Stimulated activated CD4-positive, alpha-beta T cell treated with anti-CD3 and anti-CD28 coated beads, Interleukin-15, amount 100 ng/mL, for 48 hours (primary cell): Measurements from ENCODE around the gene RPS27A.
"Not testable (repeated sequence)": the region's sequence is repeated elsewhere in the genome, so short reads cannot be mapped to it uniquely, and the experiment has no call there.

Experiments
- DNase-seq, 2 donors: peaks; one replicate each; pipeline ENCODE4 v3.0.0-alpha.2; 2020; ENCODE audit warnings: low read depth in 2 of 2

RPS27A gene

DNA sequence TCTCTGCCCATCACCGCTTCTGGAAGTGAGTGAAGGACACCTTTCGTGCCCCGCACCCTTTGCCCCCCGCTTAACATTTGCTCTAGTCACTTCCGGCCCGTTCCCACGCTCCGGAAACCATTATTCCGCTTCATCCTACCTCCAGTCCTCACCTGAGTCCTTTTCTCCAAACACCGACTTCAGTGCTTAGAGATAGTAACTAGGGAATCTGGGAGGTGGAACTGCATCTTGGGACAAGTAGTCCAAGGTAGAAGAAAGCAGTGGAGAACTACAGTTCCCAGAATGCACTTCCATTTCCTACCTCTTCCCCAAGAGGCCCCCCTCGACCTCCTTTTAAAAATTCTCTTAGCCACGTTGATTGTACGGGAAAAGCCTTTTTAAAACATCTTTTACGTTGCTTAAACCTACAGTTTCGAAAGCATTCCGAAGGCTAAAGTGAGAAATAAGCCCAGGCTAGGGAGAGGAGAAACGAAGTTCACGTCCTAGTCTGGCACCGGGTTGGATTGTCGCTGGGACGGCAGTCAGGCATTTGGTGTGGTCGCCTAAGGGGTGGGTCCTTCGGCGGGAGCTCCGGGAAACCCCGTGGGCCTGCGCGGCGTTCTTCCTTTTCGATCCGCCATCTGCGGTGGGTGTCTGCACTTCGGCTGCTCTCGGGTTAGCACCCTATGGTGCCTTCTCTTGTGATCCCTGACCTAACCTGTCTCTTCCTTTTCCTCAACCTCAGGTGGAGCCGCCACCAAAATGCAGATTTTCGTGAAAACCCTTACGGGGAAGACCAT is at the start of gene RPS27A, which contains the start of gene CLHC1:
TSS of gene RPS27A (plus strand) at position 605 of the 779 bp plus-strand sequence. CDS start at position 742, 137 bp downstream.
TSS of gene CLHC1 (minus strand) at position 210 of the 779 bp plus-strand sequence. CDS start 9,882 bp downstream, outside the sequence.
- peak; percentile 78 to 92 for DNase-seq

GRCh38 chr2:55186837-55187236 is 45.7 kb upstream of the RPS27A start:
- DNase-seq, result not testable (repeated sequence)

DNA sequence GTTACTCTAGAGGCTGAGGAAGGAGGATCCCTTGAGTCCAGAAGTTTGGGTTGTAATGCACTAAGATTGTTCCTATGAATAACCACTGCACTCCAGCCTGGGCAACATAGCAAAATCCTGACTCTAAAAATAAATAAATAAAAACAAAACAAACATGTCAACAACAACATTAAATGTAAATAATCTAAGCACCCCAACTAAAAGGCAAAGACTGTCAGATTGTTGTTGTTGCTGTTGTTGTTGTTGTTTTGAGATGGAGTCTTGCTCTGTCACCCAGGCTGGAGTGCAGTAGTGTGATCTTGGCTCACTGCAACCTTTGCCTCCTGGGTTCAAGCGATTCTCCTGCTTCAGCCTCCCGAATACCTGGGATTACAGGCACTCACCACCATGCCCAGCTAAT is 40.6 kb upstream of the RPS27A start:
- DNase-seq, result not testable (repeated sequence)

DNA sequence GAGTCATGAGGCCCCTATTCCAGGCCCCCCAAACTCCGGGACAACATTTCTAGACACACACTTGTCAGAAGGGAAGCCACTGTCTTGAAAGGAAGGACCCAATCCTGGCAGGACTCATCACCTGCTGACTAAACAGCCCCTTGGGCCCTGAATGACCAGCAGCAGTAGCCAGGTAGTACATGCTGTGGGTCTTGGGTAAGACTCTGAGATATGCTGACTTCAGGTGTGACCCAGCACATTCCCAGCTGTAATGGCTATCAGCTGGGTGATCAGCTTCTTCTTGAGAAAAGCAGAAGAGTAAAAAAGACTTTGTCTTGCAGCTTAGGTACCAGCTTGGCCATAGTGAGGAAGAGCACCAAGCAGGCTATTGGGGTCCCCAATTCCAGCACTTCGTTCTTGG is 36.0 kb upstream of the RPS27A start:
- no peak for DNase-seq

- DNase-seq, result no peak
Observed at GRCh38 chr2:55200416-55200815, 32.1 kb upstream of the RPS27A start.

- no peak for DNase-seq
Observed at GRCh38 chr2:55204536-55204935, 28.0 kb upstream of the RPS27A start.

DNA sequence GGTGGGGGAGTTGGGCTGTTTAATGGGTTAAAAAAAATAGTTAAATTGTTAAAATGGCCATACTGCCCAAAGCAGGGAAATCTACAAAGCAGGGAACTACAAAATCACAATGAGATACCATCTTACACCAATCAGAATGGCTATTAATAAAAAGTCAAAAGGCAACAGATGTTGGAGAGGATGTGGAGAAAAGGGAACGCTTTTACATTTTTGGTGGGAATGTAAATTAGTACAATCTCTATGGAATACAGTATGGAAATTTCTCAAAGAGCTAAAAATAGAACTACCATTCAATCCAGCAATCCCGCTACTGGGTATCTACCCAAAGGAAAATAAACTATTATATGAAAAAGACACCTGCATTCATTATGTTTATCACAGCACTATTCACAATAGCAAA is 27.5 kb upstream of the RPS27A start:
- DNase-seq, result no peak

- no peak for DNase-seq
Observed at GRCh38 chr2:55213822-55214221, 18.7 kb upstream of the RPS27A start.

DNA sequence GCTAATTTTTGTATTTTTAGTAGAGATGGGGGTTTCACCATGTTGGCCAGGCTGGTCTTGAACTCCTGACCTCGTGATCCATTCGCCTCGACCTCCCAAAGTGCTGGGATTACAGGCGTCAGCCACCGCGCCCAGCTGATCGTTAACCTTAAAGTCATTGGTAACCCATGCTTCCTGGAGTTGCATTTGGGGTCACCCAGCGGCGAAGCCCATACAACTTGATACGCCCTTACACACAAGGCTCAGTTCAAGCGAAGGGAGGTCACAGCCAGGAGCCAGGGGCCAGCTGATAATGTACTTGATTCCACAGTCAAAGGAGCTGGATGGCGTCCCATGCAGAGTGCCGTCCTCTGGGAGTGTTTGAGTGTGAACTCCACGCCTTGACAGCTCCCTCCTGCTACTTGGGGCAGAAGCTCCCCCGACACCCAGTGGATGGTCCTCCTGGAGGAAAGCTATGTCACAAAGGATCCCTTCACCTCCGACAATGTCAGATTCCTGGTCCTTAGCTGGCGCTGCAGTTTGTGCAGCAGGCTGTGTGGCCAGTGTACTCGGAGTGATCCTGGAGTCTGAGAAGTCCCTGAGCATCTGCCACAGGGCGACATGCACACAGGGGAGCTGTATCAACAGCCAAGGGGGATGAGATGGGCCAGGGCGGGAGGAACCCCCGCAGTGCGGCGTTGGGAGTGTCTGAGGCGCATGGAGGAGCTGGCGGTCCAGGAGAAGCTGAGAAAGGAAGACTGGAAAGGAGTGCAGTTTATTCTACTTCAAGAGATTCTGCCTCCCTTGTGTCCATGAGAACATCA is 8.3 kb upstream of the RPS27A start:
- DNase-seq, result no peak

- DNase-seq, result no peak
Observed at GRCh38 chr2:55224761-55225261, 7.7 kb upstream of the RPS27A start.

DNA sequence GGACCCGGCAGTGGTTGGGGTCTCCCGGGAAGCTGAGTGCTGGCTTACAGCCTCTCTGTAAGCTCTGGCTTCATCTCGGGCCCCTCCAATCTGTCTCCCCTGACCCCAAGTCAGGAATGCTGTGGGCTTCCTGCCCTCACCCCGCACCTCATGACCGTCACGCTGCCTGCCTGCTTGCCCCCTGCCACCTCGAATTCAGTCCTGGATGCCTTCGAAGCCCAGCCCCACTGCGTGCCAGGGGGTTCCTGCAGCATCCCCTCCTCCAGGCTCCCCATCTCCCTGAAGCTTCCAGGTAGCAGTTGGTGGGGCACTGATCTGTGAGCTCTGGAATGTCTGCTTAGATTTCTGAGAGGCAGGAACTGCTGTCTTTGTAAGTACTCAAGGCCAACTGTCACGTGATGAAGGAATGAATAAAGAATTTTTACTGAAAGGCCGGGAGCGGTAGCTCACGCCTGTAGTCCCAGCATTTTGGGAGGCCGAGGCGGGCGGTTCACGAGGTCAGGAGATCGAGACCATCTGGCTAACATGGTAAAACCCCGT is 6.9 kb upstream of the RPS27A start:
- DNase-seq, result no peak

GRCh38 chr2:55227437-55228225 is 4.9 kb upstream of the RPS27A start:
- not testable (repeated sequence) for DNase-seq

- DNase-seq, result no peak
Observed at GRCh38 chr2:55228226-55228563, 4.3 kb upstream of the RPS27A start.

GRCh38 chr2:55229221-55229620 is 3.3 kb upstream of the RPS27A start:
- no peak for DNase-seq

GRCh38 chr2:55230551-55230950 is 1.9 kb upstream of the RPS27A start:
- no peak for DNase-seq

DNA sequence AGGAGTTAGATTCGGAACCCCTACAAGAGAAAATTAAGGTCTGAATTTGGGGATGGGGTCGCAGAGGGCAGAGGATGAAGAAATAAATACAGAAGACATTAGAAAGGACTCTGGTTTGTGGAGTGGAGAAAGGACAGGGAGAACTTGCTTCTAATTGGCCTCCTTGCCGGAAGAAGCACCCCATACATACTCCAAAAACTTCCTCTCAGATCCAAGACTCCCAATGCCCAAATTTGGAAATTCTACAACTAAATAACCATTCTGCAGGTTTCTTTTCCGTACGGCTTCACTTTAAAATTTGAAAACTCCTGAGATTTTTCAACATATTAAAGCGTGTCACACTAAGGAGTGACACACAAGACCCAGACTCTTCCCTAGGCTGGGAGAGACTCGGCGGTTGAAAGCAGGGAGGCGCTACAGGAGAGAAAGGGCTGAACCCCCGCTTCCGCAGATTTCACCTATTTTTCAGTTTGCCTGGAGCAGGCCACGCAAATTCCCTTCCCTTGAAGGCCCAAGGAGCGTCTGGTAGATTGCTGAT is 873 bp upstream of the RPS27A start:
- DNase-seq, result no peak

GRCh38 chr2:55232863-55233657 is 572 bp downstream of the RPS27A start:
- no peak for DNase-seq

GRCh38 chr2:55233658-55233940 is 1.1 kb downstream of the RPS27A start:
- no peak for DNase-seq

DNA sequence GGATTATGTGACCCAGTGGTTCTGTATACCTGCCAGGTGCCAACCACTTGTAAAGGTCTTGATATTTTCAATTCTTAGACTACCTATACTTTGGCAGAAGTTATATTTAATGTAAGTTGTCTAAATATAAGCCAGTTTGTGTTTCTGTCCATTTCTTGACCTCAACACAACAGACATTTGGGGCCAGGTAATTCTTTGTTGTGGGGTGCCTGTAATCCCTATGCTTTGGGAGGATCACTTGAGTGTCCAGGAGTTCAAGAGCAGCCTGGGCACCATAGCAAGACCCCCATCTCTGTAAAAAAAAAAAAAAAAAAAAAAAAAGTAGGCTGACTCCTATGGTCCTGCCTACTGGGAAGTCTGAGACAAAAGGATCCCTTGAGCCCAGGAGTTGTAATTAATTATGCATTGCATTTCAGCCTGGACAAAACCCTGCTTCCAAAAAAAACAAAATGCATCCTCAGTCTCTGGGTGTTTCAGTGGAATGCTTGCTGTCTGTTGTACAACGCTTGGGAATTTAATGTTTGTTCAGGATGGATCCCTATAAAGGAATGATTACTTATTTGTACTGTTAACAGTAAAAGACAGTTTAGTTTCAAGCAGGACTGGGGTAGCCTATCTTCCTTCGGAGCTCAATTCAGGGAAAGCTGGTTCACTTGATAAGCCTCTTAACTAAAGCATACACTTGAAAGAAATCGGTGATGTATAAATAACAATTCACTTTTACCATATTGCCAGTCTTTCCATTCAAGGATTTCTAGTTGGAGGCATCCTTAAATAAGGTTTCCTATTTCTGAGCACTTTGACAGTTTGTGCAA is 3.4 kb downstream of the RPS27A start:
- DNase-seq, result no peak

DNA sequence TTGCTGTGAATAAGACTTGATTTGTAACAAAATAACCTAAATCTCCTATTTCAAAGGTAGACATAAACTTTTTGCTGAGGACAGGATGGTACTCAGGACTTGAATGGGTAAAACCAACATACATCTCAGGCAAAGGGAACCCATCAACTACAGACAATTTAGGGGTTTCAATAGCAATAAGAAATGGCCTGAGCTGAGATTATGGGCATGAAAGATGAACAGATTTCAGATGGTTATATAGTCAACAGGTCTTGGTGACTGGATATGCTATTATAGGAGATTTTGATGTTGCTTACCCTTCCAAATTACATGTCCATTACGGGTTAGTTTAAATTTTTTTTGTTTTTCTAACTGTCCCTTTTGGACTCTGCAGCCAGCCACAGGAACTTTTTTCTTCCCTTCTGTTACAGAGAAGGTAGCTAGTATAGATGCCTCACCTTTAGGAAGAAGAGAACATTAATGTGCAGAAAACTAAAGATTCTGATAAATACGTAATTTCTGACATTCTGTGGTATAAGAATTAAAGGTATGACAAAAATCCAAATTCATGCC is 4.6 kb downstream of the RPS27A start:
- no peak for DNase-seq
